ENCODE data around the gene ZFP36L1.

GRCh38 chr14:68756000-68756481, 36.8 kb downstream of the ZFP36L1 start:
- TF ChIP-seq CTCF (conservative IDR thresholded peaks at IDR 0.05; ENCODE audit: low read depth, low read length) (no peak), EZH2 (IDR thresholded peaks at IDR 0.05; ENCODE audit: borderline replicate concordance, low read depth, low read length, poor library complexity, severe bottlenecking) (no peak)
